Measurements from ENCODE around the gene LMO7.
"Not testable (repeated sequence)": the region's sequence is repeated elsewhere in the genome, so short reads cannot be mapped to it uniquely, and the experiment has no call there.

Gene LMO7

GRCh38 chr13:75743072-75743471 is 106.9 kb downstream of the LMO7 start:
- not testable (repeated sequence) for DNase-seq (ENCODE audit: low read depth)

- no peak for DNase-seq (ENCODE audit: low read depth)
These were observed 108.0 kb downstream of the LMO7 start for GRCh38 chr13:75744127-75744526.

GRCh38 chr13:75745387-75745786 is 109.3 kb downstream of the LMO7 start:
- no peak for DNase-seq (ENCODE audit: low read depth)

GRCh38 chr13:75748874-75749273 is 112.7 kb downstream of the LMO7 start:
- no peak for DNase-seq (ENCODE audit: low read depth)

GRCh38 chr13:75749407-75749806 is 113.3 kb downstream of the LMO7 start:
- no peak for DNase-seq (ENCODE audit: low read depth)

GRCh38 chr13:75751350-75751749 is 115.2 kb downstream of the LMO7 start:
- DNase-seq (ENCODE audit: low read depth): no peak

GRCh38 chr13:75752826-75753225 is 116.7 kb downstream of the LMO7 start:
- no peak for DNase-seq (ENCODE audit: low read depth)

GRCh38 chr13:75754936-75755335 is 118.8 kb downstream of the LMO7 start:
- DNase-seq (ENCODE audit: low read depth): no peak

- no peak for DNase-seq (ENCODE audit: low read depth)
These were observed 121.2 kb downstream of the LMO7 start for GRCh38 chr13:75757336-75757735.

GRCh38 chr13:75759531-75759930 is 123.4 kb downstream of the LMO7 start:
- DNase-seq (ENCODE audit: low read depth): no peak

- DNase-seq (ENCODE audit: low read depth): no peak
These were observed 124.2 kb downstream of the LMO7 start for GRCh38 chr13:75760131-75761021.

- no peak for DNase-seq (ENCODE audit: low read depth)
These were observed 125.2 kb downstream of the LMO7 start for GRCh38 chr13:75761369-75761768.

GRCh38 chr13:75762076-75762937 is 126.2 kb downstream of the LMO7 start:
- no peak for DNase-seq (ENCODE audit: low read depth)

GRCh38 chr13:75762955-75763354 is 126.8 kb downstream of the LMO7 start:
- DNase-seq (ENCODE audit: low read depth): no peak

- DNase-seq (ENCODE audit: low read depth): no peak
These were observed 127.4 kb downstream of the LMO7 start for GRCh38 chr13:75763512-75763911.

GRCh38 chr13:75764251-75764925 is 128.3 kb downstream of the LMO7 start:
- DNase-seq (ENCODE audit: low read depth): no peak

GRCh38 chr13:75764926-75765310 is 128.8 kb downstream of the LMO7 start:
- DNase-seq (ENCODE audit: low read depth): no peak

GRCh38 chr13:75766636-75767035 is 130.5 kb downstream of the LMO7 start:
- no peak for DNase-seq (ENCODE audit: low read depth)

- DNase-seq (ENCODE audit: low read depth): no peak
These were observed 133.2 kb downstream of the LMO7 start for GRCh38 chr13:75769141-75769905.

GRCh38 chr13:75770164-75770563 is 134.0 kb downstream of the LMO7 start:
- no peak for DNase-seq (ENCODE audit: low read depth)

- no peak for DNase-seq (ENCODE audit: low read depth)
These were observed 134.5 kb downstream of the LMO7 start for GRCh38 chr13:75770592-75771011.

- no peak for DNase-seq (ENCODE audit: low read depth)
These were observed 135.1 kb downstream of the LMO7 start for GRCh38 chr13:75771226-75771625.

Data from activated T-cell treated with anti-CD3 and anti-CD28 coated beads for 24 hours (primary cell).